ENCODE data around the gene MYORG.
"Not testable (repeated sequence)": the region's sequence is repeated elsewhere in the genome, so short reads cannot be mapped to it uniquely, and the experiment has no call there.

The MYORG gene

GRCh38 chr9:34368796-34369195 is 7.9 kb downstream of the MYORG start:
- not testable (repeated sequence) for DNase-seq

DNA sequence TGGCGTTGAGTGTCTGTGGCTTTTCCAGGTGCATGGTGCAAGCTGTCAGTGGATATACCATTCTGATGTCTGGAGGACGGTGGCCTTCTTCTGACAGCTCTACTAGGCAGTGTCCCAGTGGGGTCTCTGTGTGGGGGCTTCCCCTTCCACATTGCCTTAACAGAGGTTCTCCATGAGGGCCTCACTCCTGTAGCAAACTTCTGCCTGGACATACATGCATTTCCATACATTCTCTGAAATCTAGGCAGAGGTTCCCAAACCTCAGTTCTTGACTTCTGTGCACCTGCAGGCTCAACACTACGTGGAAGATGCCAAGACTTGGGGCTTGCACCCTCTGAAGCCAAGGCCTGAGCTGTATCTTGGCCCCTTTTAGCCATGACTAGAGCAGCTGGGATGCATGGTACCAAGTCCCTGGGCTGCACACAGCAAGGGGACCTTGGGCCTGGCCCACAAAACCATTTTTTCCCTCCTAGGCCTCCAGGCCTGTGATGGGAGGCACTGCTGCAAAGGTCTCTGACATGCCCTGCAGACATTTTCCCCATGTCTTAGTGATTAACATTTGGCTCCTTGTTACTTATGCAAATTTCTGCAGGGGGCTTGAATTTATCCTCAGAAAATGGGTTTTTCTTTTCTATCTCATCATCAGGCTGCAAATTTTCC is 8.8 kb downstream of the MYORG start:
- not testable (repeated sequence) for DNase-seq

- DNase-seq: no peak
These were observed 10.3 kb downstream of the MYORG start for GRCh38 chr9:34366365-34366764.

- DNase-seq: no peak
These were observed 11.4 kb downstream of the MYORG start for GRCh38 chr9:34365282-34365681.

GRCh38 chr9:34363619-34364351 is 12.9 kb downstream of the MYORG start:
- no peak for DNase-seq

GRCh38 chr9:34362614-34363214 is 14.0 kb downstream of the MYORG start:
- no peak for DNase-seq

DNA sequence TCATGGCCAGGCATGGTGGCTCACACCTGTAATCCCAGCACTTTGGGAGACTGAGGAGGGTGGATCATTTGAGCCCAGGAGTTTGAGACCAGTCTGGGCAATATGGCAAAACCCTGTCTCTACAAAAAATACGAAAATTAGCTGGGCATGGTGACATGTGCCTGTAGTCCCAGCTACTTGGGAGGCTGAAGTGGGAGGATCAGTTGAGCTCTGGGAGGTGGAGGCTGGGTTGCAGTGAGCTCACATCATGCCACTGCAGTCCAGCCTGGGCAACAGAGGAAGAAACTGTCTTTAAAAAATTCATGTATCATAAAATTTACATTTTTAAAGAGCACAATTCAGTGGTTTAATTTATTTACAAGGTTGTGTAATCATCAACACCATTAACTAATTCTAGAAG is 23.7 kb downstream of the MYORG start:
- not testable (repeated sequence) for DNase-seq

- DNase-seq: not testable (repeated sequence)
These were observed 24.5 kb downstream of the MYORG start for GRCh38 chr9:34352122-34352652.

- DNase-seq: no peak
These were observed 27.4 kb downstream of the MYORG start for GRCh38 chr9:34349324-34349723.

- DNase-seq: no peak
These were observed 28.9 kb downstream of the MYORG start for GRCh38 chr9:34347800-34348158.

DNA sequence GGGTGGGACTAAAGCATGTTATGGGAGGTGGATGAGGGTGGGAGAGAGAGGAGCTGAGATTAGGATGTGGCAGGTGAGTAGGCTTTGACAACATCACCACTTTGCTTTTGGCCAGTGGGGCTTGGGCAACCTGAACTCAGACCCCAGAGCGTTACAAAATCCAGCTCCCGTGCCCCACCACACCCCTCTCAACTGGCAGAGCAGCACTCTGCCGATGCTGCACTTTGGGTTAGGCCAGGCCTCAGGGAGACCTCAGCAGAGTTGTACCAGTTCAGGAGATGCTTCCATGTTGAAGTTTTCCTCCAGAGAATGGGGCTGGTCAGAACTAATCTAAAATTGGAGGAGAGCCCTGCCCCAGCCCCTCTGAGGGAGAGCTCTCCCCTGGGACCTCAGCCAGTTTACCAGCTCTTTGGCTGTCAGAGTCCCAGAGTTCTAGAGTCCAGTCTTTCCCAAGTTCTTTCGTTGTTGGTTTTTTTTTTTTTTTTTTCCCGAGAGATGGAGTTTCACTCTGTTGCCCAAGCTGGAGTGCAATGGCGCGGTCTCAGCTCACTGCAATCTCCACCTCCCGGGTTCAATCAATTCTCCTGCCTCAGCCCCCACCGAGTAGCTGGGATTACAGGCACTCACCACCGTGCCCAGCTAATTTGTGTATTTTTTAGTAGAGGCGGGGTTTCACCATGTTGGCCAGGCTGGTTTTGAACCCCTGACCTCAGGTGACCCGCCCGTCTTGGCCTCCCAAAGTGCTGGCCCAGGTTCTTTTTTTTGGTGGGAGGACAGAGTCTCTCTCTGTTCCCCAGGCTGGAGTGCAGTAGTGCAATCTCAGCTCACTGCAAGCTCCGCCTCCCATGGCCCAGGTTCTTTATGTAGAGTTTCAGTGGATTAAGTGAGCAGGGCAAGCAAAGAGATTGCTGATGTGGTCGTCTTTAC is 29.6 kb downstream of the MYORG start:
- no peak for DNase-seq

DNA sequence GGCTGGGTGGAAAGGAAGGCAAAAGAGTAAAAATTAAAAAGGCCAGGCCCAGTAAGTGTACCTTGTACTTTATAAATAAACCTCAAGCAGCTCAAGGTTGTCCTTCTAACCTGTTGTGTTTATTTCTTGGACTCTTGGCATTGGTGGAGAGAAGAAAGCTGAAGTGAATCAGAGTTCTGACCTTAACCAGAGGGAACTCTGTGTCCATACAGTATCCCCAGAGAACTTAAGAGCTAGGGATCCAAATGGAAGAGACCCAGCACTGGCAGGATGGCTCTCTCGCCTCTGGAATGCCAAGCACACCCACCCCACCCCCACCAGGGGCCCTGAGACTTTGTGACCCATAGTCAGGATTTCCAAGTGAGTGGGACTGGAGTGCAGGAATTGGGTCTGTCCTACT is 33.1 kb downstream of the MYORG start:
- no peak for DNase-seq

- no peak for DNase-seq
These were observed 33.6 kb downstream of the MYORG start for GRCh38 chr9:34343090-34343489.

DNA sequence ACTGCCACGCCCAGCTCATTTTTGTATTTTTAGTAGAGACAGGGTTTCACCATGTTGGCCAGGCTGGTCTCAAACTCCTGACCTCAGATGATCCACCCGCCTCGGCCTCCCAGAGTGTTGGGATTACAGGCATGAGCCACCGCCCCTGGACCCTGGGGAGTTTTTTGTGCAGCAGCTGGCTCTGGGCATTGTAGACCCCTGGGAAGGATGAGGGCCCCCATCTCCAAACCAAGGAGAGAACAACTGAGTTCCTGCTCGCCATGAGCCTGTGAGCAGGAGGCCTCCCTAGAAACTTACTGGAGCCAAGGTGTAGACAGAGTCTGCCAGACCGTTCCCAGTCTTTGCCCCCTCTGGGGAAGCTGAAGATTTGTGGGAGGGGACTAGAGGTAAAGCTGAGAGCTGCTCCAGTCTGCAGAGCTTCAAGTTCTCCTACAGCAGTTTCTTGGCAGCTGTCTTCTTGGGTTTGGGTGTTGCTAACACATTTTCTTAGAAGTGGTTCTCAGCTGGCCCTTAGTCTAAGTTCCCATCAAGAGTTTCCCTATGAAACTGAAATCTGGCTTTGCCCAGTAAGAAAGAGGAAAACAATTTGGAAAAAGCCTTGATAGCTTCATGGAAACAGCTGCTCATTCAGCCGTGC is 34.9 kb downstream of the MYORG start:
- DNase-seq: no peak

DNA sequence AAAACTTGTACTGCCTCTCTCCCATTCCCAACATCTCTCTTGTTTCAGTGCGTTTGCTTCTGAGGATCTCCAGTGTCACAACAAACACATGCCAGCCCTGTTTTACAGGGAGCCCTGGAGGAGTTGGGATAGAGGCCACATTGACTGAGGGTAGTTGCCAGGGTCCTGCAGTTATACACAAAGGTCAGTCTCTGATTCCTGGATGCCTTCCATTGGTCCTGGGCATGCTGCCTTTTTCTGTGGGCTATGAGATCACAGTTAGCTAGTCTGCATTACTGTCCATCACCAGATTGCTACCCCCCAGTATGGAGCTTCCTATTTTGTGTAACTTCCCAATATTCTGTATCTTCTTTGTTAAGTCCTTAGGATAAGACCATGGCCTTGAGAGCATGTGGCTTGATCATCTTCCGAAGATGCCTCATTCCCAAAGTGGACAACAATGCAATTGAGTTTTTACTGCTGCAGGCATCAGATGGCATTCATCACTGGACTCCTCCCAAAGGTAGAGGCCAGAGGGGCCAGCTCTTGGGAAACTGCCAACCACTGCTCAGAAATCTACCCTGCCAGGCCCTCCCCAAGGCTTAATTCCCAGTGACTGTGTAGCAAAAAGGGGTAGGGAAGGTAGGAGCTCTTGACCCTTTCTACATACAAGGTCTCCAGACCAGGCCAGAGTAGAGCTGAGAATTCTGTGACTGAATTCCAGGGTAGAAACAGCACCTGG is 37.9 kb downstream of the MYORG start:
- no peak for DNase-seq

DNA sequence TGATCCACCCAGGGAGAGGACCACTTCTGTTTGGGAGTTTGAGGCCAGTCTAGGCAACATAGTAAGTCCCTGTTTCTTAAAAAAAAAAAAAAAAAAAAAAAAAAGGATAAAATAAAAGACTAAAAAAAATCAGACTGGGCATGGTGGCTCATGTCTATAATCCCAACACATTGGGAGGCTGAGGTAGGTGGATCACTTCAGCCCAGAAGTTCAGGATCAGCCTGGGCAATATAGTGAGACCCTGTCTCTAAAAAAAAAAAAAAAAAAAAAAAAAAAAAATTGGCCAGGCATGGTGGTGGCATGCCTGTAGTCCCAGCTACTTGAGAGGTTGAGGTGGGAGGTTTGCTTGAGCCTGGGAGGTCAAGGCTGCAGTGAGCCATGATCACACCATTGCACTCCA is 38.6 kb downstream of the MYORG start:
- not testable (repeated sequence) for DNase-seq

- no peak for DNase-seq
These were observed 39.3 kb downstream of the MYORG start for GRCh38 chr9:34337403-34337802.

DNA sequence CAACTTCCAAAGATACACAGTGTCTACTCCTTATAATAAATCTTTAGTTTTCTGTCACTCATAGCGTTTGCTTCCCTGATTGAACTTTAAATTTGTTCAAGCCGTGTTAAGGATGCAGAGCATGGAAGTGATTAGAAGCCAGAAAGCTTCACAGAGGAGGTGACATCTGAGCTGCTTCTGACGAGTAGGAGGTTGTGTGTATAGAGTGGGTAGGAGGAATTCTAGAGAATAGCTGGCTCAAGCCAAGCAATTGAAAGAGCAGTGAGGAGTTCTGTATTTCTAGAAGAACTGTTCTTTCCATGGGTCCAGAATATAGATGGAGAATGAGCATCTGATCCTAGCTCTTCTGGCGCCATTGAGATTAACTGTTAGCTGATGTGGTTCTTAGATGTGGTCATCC is 41.3 kb downstream of the MYORG start:
- no peak for DNase-seq

DNA sequence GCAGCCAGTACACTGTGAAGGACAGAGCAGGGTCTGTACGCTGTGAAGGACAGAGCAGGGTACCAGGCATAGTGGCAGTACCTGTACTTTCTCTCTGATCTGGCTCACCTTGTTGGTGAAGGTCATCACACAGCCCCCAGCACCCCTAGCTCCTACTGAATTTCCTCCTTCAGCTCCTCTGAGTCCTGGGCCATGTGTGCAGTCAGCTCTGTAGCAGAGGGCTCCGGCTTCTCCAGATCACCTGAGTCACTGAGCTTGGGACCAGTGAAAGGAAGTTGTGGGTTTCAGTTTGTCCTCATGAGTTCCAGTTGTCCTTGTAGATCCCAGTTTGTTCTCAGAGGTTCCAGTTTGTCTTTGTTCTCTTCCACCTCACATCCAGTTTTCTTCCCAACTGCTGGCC is 41.8 kb downstream of the MYORG start:
- DNase-seq: no peak

GRCh38 chr9:34334337-34334824 is 42.3 kb downstream of the MYORG start:
- no peak for DNase-seq

- no peak for DNase-seq
These were observed 42.9 kb downstream of the MYORG start for GRCh38 chr9:34333836-34334235.

All from activated naive CD4-positive, alpha-beta T cell (primary cell).